ENCODE results near the gene VMAC. TPM values are rescaled to one million over a fixed set of nuclear protein-coding genes. Genes with fewer than 3 reads are reported as not detected.

The VMAC gene
- total and polyA plus RNA-seq, 2 of the 13 experiments (the other 11 are each of a cell fraction or from before 2014, with no cell fraction given): 2.4 TPM

DNA sequence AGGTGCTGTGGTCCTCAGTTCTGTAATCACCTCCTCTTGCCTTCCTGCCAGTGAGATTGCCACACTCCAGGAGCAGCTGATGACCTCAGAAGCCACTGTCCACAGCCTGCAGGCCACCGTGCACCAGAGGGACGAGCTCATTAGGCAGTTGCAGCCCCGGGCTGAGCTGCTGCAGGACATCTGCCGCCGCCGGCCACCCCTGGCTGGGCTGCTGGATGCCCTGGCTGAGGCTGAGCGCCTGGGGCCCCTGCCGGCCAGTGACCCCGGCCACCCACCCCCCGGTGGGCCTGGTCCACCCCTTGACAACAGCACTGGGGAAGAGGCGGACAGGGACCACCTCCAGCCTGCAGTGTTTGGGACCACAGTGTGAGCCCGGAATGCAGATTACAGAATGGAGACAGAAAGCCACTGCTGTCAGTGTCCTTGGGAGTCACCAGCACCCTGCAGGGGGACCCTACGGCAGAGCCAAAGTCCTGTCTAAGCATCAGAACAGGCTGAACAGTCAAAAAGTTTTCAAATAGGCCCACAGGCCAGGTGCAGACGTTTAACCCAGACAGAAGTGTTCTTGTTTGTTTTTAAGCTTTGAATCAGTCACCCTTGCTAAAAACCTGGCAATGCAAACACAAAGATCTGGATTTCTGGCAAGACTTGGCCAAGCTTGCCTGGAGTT is 4.2 kb downstream of the VMAC start (continued):
- TF ChIP-seq HMGXB3 (CRISPR knock-in tag; IDR thresholded peaks at IDR 0.05; ENCODE audit: borderline replicate concordance): no peak
- TF ChIP-seq ZFP41 (CRISPR knock-in tag; IDR thresholded peaks at IDR 0.05; ENCODE audit: borderline replicate concordance): no peak
- TF ChIP-seq NRL (CRISPR knock-in tag; IDR thresholded peaks at IDR 0.05; ENCODE audit: borderline replicate concordance): no peak
- TF ChIP-seq SKI (IDR thresholded peaks at IDR 0.05; ENCODE audit: partially characterized antibody): peak; percentile 40
- TF ChIP-seq PBX2 (CRISPR knock-in tag; IDR thresholded peaks at IDR 0.05): no peak
- TF ChIP-seq ZNF3 (CRISPR knock-in tag; IDR thresholded peaks at IDR 0.05): no peak
- no peak for TF ChIP-seq ZBTB49 (CRISPR knock-in tag; IDR thresholded peaks at IDR 0.05; ENCODE audit: borderline replicate concordance)
- TF ChIP-seq ZBTB39 (CRISPR knock-in tag; IDR thresholded peaks at IDR 0.05): no peak
- no peak for TF ChIP-seq ZNF605 (CRISPR knock-in tag; IDR thresholded peaks at IDR 0.05)
- no peak for TF ChIP-seq KDM6A (CRISPR knock-in tag; IDR thresholded peaks at IDR 0.05; ENCODE audit: low read depth)
- no peak for TF ChIP-seq ZBTB44 (CRISPR knock-in tag; IDR thresholded peaks at IDR 0.05)
- TF ChIP-seq MIER3 (CRISPR knock-in tag; IDR thresholded peaks at IDR 0.05; ENCODE audit: borderline replicate concordance): no peak
- no peak for TF ChIP-seq FOXM1 (CRISPR knock-in tag; IDR thresholded peaks at IDR 0.05)
- no peak for TF ChIP-seq ZNF720 (CRISPR knock-in tag; IDR thresholded peaks at IDR 0.05)
- no peak for TF ChIP-seq ZNF704 (CRISPR knock-in tag; IDR thresholded peaks at IDR 0.05; ENCODE audit: borderline replicate concordance)
- TF ChIP-seq KAT7 (CRISPR knock-in tag; IDR thresholded peaks at IDR 0.05; ENCODE audit: borderline replicate concordance): no peak
- no peak for TF ChIP-seq SP140L (CRISPR knock-in tag; IDR thresholded peaks at IDR 0.05; ENCODE audit: borderline replicate concordance)
